Naive thymus-derived CD4-positive, alpha-beta T cell (primary cell): ENCODE measurements around the gene RHOG. TPM values are rescaled to one million over a fixed set of nuclear protein-coding genes. Genes with fewer than 3 reads are reported as not detected.

ENCODE experiments used
- ATAC-seq: fragments of 150-1000 bp; cut with Tn5 transposase; 2 replicates; pipeline ENCODE4 v1.10.0; 2021; ENCODE audit warnings: mild to moderate bottlenecking, moderate library complexity
- CTCF ChIA-PET: fragments of 350-600 bp; sonication (Branson Sonifier 250); formaldehyde crosslinking; loops from one replicate; lab custom pipeline; 2021; ENCODE audit warnings: antibody characterized with exemption; lab: Charles Lee
- POLR2A ChIA-PET: fragments of 350-600 bp; sonication (Branson Sonifier 250); formaldehyde crosslinking; loops from one replicate; lab custom pipeline; 2021; ENCODE audit warnings: antibody characterized with exemption, inconsistent platforms; lab: Charles Lee
- DNase-seq, 9 donors: peaks; one replicate each; pipeline versions ENCODE4 v3.0.0 to v3.0.0-alpha.2; 2020 to 2022; ENCODE audit warnings: mixed read lengths in 1 of 9
- H3K27ac ChIP-seq: one replicate; pipeline ENCODE4 v1.7.0; 2013; ENCODE audit warnings: mild to moderate bottlenecking, low read depth, low read length, moderate library complexity
- H3K27me3 ChIP-seq, 2 donors: one replicate each; pipeline ENCODE4 v1.7.0; 2013; ENCODE audit warnings: low read length in 2 of 2, mild to moderate bottlenecking in 2 of 2, moderate library complexity in 2 of 2; ENCODE audit not compliant: control insufficient read depth in 2 of 2, insufficient read depth in 2 of 2
- H3K36me3 ChIP-seq, 3 experiments: 1 replicate in 2 of 3; 2 replicates in 1 of 3; pipeline ENCODE4 v1.7.0; 2013; ENCODE audit warnings: low read length in 3 of 3, mild to moderate bottlenecking in 3 of 3, moderate library complexity in 1 of 3; ENCODE audit not compliant: insufficient read depth in 3 of 3, control insufficient read depth in 2 of 3
- H3K4me1 ChIP-seq, 2 donors: one replicate each; pipeline ENCODE4 v1.7.0; 2013; ENCODE audit warnings: low read length in 2 of 2, mild to moderate bottlenecking in 2 of 2, moderate library complexity in 1 of 2; ENCODE audit not compliant: control insufficient read depth in 2 of 2, insufficient read depth in 2 of 2
- H3K4me3 ChIP-seq: 2 replicates; pipeline ENCODE4 v1.7.0; 2013; ENCODE audit warnings: mild to moderate bottlenecking, low read length
- H3K9me3 ChIP-seq, 3 experiments: 1 replicate in 2 of 3; 2 replicates in 1 of 3; pipeline ENCODE4 v1.7.0; 2013; ENCODE audit warnings: low read length in 3 of 3; ENCODE audit not compliant: control insufficient read depth in 2 of 3
- H3K27ac Mint-ChIP-seq, 9 donors: one replicate each; pipeline ENCODE4 v1.8.0; 2020 to 2022; ENCODE audit warnings: mixed read lengths in 9 of 9, mild to moderate bottlenecking in 8 of 9, moderate library complexity in 5 of 9, inconsistent platforms in 2 of 9
- H3K27me3 Mint-ChIP-seq, 5 donors: one replicate each; pipeline ENCODE4 v1.8.0; 2021 to 2022; ENCODE audit warnings: mixed read lengths in 5 of 5, mild to moderate bottlenecking in 1 of 5
- H3K36me3 Mint-ChIP-seq, 5 donors: one replicate each; pipeline ENCODE4 v1.8.0; 2020 to 2022; ENCODE audit warnings: mixed read lengths in 5 of 5, mild to moderate bottlenecking in 3 of 5, inconsistent platforms in 1 of 5
- H3K4me1 Mint-ChIP-seq, 7 donors: one replicate each; pipeline ENCODE4 v1.8.0; 2020 to 2022; ENCODE audit warnings: mixed read lengths in 7 of 7, mild to moderate bottlenecking in 3 of 7, inconsistent platforms in 1 of 7
- H3K4me3 Mint-ChIP-seq, 10 donors: one replicate each; pipeline ENCODE4 v1.8.0; 2020 to 2022; ENCODE audit warnings: mild to moderate bottlenecking in 10 of 10, mixed read lengths in 10 of 10, moderate library complexity in 6 of 10, inconsistent platforms in 2 of 10
- H3K9me3 Mint-ChIP-seq, 11 donors: one replicate each; pipeline ENCODE4 v1.8.0; 2020 to 2022; ENCODE audit warnings: mixed read lengths in 11 of 11, mild to moderate bottlenecking in 4 of 11, inconsistent platforms in 1 of 11, moderate library complexity in 1 of 11
- intact Hi-C, 2 donors: fragments of 100-400 bp; cut with micrococcal nuclease; formaldehyde crosslinking; loops; one replicate each; pipeline ENCODE4 v1.15.1; 2023
- polyA plus RNA-seq, 2 donors: library from polyadenylated mRNA; unstranded; fragments of 300-500 nt; fragmentation: Illumina TruSeq; gene quantifications; one replicate each; pipeline ENCODE4 v1.2.3, GENCODE V29; 2021
- total RNA-seq, 6 experiments: library from RNA in 5 of 6; stranded (reverse) in 5 of 6; gene quantifications; 1 replicate in 5 of 6; 2 replicates in 1 of 6; pipeline ENCODE4 v1.2.3 and lab custom pipeline; 2021 to 2026

The RHOG gene
- total and polyA plus RNA-seq, 7 experiments from 2014 or later = 89.4 to 220 (median 133) TPM

DNA sequence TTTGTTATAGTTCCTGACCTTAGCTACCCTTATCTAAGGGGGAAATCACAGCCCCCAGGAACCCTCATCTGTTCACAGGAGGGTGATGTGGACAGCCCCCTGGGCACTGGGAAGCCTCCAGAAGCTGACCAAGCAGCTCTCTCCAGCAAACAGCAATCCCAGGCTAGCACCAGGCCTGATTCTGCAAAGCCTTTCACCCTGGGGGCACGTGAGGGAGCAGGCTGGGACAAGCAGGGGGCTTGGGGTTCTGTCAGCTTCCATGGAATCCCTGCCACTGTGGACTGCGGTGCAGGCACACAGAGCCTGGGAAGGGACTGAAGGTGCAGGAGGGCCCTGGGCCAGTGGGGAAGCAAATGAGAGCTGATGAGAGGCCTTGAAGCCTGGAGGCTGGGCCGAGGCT, 30.3 kb downstream of the RHOG start:
- Mint-ChIP-seq H3K36me3 (peaks cover 0 to 11% (median 0%) of the 10 kb centered on the region in 5 donors), H3K4me3 (no peak overlapping the region), H3K4me1 (peaks cover 12 to 23% (median 18%) of the 10 kb centered on the region in 7 donors), H3K27ac (no peak overlapping the region), H3K27me3 (no peaks in the 10 kb centered on the region), H3K9me3 (no peaks in the 10 kb centered on the region)
- Histone ChIP-seq H3K27me3 (no peaks in the 10 kb centered on the region), H3K27ac (no peak overlapping the region), H3K4me1 (peaks cover 3 to 12% of the 10 kb centered on the region in 2 donors), H3K36me3 (peaks cover 0 to 7% (median 0%) of the 10 kb centered on the region in 3 experiments), H3K9me3 (no peaks in the 10 kb centered on the region), H3K4me3 (no peak overlapping the region)
- intact Hi-C loops = no loop called here
- CTCF ChIA-PET = no interaction called here
- POLR2A ChIA-PET = interaction anchor here (2.0 to 4.3 kb wide), 4 partner anchors 12 to 49 kb away, joined by 6 to 45 read pairs (median 20); partner anchors contain the start of genes NUP98 and RHOG
- no peak for ATAC-seq
- no peak for DNase-seq

DNA sequence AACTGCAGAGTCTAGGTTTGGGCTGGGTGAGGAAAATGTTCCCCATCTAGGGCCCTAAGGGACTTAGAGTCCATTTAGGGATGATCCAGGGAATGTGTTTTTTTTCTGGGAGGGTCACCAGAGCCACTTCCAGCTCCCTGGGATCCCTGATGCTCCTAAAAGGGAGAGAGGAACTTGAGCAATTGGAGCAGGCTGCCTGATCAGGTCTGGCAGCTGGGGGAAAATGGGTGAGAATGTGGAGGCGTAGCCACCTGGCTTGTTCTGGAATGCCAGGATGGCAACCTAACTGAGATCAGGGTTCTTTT, 31.2 kb downstream of the RHOG start:
- POLR2A ChIA-PET = interaction anchor here (0.6 to 4.3 kb wide), 11 partner anchors 11 to 262 kb away, joined by 3 to 45 read pairs (median 6); partner anchors contain the start of genes NUP98, RHOG and STIM1
- Histone ChIP-seq H3K9me3 (no peaks in the 10 kb centered on the region), H3K4me1 (peaks cover 3 to 12% of the 10 kb centered on the region in 2 donors), H3K4me3 (no peak overlapping the region), H3K36me3 (peaks cover 0 to 7% (median 0%) of the 10 kb centered on the region in 3 experiments), H3K27me3 (no peaks in the 10 kb centered on the region), H3K27ac (no peak overlapping the region)
- CTCF ChIA-PET = interaction anchor here (0.9 to 2.3 kb wide), 11 partner anchors 11 to 265 kb away, joined by 3 to 8 read pairs (median 4); no protein-coding TSS in a partner anchor
- H3K4me3 Mint-ChIP-seq = peak overlapping the region in 2 of 10 donors; percentile 22 to 96
- H3K4me1 Mint-ChIP-seq = peaks cover 12 to 23% (median 18%) of the 10 kb centered on the region in 7 donors
- DNase-seq (no peak), ATAC-seq (no peak)
- peak overlapping the region in 2 of 9 donors; percentile 11 to 27 for H3K27ac Mint-ChIP-seq
- no peaks in the 10 kb centered on the region for H3K9me3 Mint-ChIP-seq
- intact Hi-C loops = loop anchor here (2.0 to 10.0 kb wide), 3 partner anchors 25 to 95 kb away; no protein-coding TSS in a partner anchor
- no peaks in the 10 kb centered on the region for H3K27me3 Mint-ChIP-seq
- peaks cover 0 to 11% (median 0%) of the 10 kb centered on the region in 5 donors for H3K36me3 Mint-ChIP-seq

DNA sequence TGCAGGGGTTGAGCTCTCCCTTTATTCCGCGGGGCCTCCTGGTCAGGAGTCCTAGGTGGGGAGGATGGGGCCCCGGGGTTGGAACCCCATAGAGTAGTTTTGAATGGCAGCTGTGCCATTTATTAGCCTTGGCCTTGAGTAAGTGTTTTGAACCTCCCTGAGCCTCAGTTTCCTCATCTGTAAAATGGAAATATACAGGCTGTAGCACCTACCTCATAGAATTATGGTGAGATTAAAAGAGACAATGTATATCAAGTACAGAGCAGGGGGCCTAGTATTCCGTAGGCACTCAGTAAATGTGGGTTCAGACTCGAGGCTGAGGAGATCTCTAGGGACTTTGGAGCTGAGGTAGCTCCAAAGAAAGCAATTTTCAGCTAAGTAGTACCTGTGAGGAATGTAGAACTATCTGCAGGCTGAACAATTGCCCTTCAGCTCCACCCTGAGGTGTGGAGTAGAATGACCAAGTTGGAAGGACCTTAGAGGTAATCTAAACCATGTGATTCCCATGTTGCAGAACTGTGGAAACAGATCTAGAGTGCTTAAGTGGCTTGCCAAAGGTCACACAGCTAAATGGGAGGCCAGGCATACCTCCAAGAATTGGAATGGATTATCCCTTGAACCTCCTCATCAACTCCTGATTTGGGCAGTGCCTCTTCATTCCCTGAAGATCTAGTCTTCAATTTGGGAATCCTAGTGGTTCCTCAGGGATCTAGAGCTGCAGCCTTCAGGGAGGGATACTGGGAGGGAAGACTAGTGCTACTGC, 31.7 kb downstream of the RHOG start:
- peak; percentile 83 for ATAC-seq
- no peaks in the 10 kb centered on the region for H3K27me3 Mint-ChIP-seq

DNA sequence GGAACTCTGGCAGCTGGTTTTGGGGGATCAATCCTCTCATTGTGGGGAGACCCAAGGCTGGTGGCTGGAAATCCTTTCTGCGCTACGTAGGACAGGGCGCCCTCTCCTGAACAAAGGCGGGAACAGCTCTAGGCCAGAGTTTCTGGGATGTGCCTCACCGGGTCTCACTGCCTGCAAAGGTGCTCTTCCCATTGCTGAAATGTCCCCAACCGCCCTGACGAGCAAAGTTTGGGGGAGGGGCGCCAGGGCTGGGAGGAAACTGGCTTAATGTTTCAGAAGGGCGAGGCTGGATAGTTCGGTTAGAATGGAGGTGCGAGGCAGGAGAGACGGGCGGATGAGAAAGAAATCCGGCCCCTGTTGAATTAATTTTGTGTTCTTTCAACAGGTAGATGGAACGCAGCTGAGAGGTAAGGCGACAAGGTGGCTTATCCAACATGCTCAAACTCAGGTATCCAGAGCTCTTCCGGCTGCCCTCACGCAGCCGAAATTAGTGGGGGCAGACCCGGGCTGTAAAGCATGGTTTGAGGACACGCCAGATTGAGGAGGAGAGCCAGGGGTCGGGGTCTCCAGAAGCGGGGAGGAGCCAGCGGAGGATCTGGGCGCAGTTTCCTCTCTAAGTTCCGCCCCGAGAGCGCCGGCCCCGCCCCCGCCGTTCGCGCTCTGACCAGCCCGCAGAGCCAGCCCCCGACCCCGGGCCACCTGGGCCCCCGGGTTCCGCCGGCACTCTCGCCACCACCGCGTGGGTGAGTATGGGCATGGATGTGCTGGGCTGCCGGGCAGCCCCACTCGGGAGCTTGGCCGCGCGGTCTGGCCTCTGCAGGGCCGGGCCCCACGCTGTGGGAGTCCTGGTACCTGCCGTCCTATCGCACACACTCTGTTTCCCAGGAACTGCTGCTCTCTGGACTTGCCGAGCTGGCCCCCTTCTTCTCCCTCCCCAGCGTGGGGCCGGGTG, 32.6 kb downstream of the RHOG start, which contains the start of gene PGAP2:
TSS of gene PGAP2 (plus strand) at position 652 of the 952 bp plus-strand sequence. CDS start 2,700 bp downstream, outside the sequence.
- peak within 1 kb of the TSS; percentile 77 to 97 (median 93) for H3K27ac Mint-ChIP-seq
- peak; percentile 83 for ATAC-seq

More for the DNA sequence above, 31.7 kb downstream of the RHOG start:
- intact Hi-C loops = loop anchor here (1.0 to 10.0 kb wide), 9 partner anchors 12 to 263 kb away; partner anchors contain the start of genes NUP98 (in 2 of the 2) and STIM1 (in 1 of the 2)
- Histone ChIP-seq H3K27ac (peak overlapping the region; percentile 78), H3K4me1 (peaks cover 3 to 12% of the 10 kb centered on the region in 2 donors), H3K27me3 (no peaks in the 10 kb centered on the region), H3K36me3 (peaks cover 0 to 7% (median 0%) of the 10 kb centered on the region in 3 experiments), H3K9me3 (no peaks in the 10 kb centered on the region), H3K4me3 (peak overlapping the region; percentile 66)
- no peaks in the 10 kb centered on the region for H3K9me3 Mint-ChIP-seq
- ChIA-PET POLR2A (interaction anchor here (0.5 to 4.3 kb wide), 15 partner anchors 11 to 263 kb away, joined by 3 to 45 read pairs (median 5); partner anchors contain the start of genes NUP98, RHOG and STIM1), CTCF (interaction anchor here (0.6 to 2.3 kb wide), 16 partner anchors 10 to 265 kb away, joined by 3 to 8 read pairs (median 4); no protein-coding TSS in a partner anchor)
- H3K4me3 Mint-ChIP-seq = peak overlapping the region; percentile 86 to 99 (median 94)
- peak in 8 of 9 donors; percentile 31 to 69 (median 52) for DNase-seq
- H3K36me3 Mint-ChIP-seq = peaks cover 0 to 11% (median 0%) of the 10 kb centered on the region in 5 donors
- H3K27ac Mint-ChIP-seq = peak overlapping the region; percentile 40 to 96 (median 79)
- H3K4me1 Mint-ChIP-seq = peaks cover 12 to 26% (median 18%) of the 10 kb centered on the region in 7 donors

DNA sequence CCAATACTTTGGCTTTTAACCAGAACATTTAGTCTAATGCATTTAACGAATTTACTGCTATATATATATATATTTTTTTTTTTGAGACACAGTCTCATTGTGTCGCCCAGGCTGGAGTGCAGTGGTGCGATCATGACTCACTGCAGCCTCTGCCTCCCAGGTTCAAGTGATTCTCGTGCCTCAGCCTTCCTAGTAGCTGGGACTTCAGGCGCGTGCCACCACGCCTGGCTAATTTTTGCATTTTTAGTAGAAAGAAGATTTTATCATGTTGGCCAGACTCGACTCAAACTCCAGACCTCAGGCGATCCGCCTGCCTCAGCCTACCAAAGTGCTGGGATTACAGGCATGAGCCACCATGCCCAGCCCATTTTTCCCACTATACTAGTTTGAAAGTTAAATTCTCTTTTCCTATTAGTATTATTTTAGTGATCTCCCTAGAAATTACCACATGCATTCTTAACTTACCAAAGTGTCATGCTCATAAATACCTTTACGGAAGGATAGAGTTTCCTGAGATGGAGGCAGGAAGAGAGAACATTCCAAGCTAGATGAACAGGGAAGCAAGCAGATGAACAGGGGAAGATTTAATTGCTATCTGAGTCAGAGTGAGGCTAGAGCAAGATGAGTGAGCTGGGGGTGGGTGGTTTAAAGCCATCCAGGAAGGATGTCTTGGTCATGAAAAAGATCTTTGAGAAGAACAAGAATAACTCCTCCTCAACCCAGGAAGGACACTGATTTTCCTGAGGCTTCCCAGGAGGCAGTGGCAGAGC, 36.8 kb downstream of the RHOG start:
- Mint-ChIP-seq H3K27ac (peak overlapping the region in 2 of 9 donors; percentile 70 to 85), H3K36me3 (no peaks in the 10 kb centered on the region), H3K9me3 (no peaks in the 10 kb centered on the region), H3K27me3 (no peaks in the 10 kb centered on the region), H3K4me1 (peaks cover 2 to 23% (median 18%) of the 10 kb centered on the region in 7 donors), H3K4me3 (no peak overlapping the region)
- intact Hi-C loops = loop anchor here in 1 of 2 donors (10.0 kb wide), 1 partner anchor 89 kb away; no protein-coding TSS in a partner anchor
- Histone ChIP-seq H3K9me3 (no peaks in the 10 kb centered on the region), H3K4me1 (peaks cover 2 to 8% of the 10 kb centered on the region in 2 donors), H3K4me3 (no peak overlapping the region), H3K36me3 (no peaks in the 10 kb centered on the region), H3K27me3 (no peaks in the 10 kb centered on the region), H3K27ac (no peak overlapping the region)
- ATAC-seq = no peak
- DNase-seq = no peak
- ChIA-PET POLR2A (interaction anchor here (0.6 to 1.2 kb wide), 2 partner anchors 16 to 188 kb away, joined by 3 read pairs; no protein-coding TSS in a partner anchor), CTCF (no interaction called here)

More for the DNA sequence above, 32.6 kb downstream of the RHOG start, which contains the start of gene PGAP2:
- ChIA-PET CTCF (interaction anchor here (0.6 to 2.3 kb wide), 20 partner anchors 10 to 265 kb away, joined by 3 to 8 read pairs (median 4); no protein-coding TSS in a partner anchor), POLR2A (interaction anchor here (0.5 to 4.3 kb wide), 16 partner anchors 10 to 265 kb away, joined by 3 to 45 read pairs (median 5); partner anchors contain the start of genes NUP98, RHOG and STIM1)
- H3K4me3 ChIP-seq = peak within 1 kb of the TSS; percentile 66
- Mint-ChIP-seq H3K36me3 (peaks cover 0 to 11% (median 0%) of the 10 kb centered on the region in 5 donors), H3K27me3 (no peaks in the 10 kb centered on the region), H3K9me3 (no peaks in the 10 kb centered on the region), H3K4me1 (peaks cover 12 to 27% (median 18%) of the 10 kb centered on the region in 7 donors), H3K4me3 (peak within 1 kb of the TSS; percentile 90 to 99 (median 96))
- H3K36me3 ChIP-seq = peaks cover 0 to 7% (median 0%) of the 10 kb centered on the region in 3 experiments
- peak within 1 kb of the TSS; percentile 78 for H3K27ac ChIP-seq
- H3K27me3 ChIP-seq = no peaks in the 10 kb centered on the region
- intact Hi-C loops = loop anchor here (1.0 to 10.0 kb wide), 9 partner anchors 11 to 264 kb away; partner anchors contain the start of genes NUP98 (in 2 of the 2) and STIM1 (in 1 of the 2)
- no peaks in the 10 kb centered on the region for H3K9me3 ChIP-seq
- DNase-seq = peak; percentile 37 to 75 (median 52)
- peaks cover 3 to 12% of the 10 kb centered on the region in 2 donors for H3K4me1 ChIP-seq
